Hippocampal formation (tissue), 2 donors: Measurements from ENCODE around the gene CEACAM19.
"Not testable (repeated sequence)": the region's sequence is repeated elsewhere in the genome, so short reads cannot be mapped to it uniquely, and the experiment has no call there.

ENCODE experiments used
- DNase-seq, 2 donors: peaks; one replicate each; lab custom pipeline; 2025; lab: John Stamatoyannopoulos, UW

Gene CEACAM19

GRCh38 chr19:44700547-44700946 is 29.3 kb downstream of the CEACAM19 start:
- no peak for DNase-seq

GRCh38 chr19:44701228-44701627 is 29.9 kb downstream of the CEACAM19 start:
- no peak for DNase-seq

- DNase-seq: no peak
Observed at GRCh38 chr19:44702551-44703176, 31.4 kb downstream of the CEACAM19 start.

- no peak for DNase-seq
Observed at GRCh38 chr19:44703336-44704078, 32.2 kb downstream of the CEACAM19 start.

GRCh38 chr19:44704982-44705381 is 33.7 kb downstream of the CEACAM19 start:
- DNase-seq: no peak

- no peak for DNase-seq
Observed at GRCh38 chr19:44705502-44706010, 34.3 kb downstream of the CEACAM19 start.

- DNase-seq: no peak
Observed at GRCh38 chr19:44706506-44707236, 35.4 kb downstream of the CEACAM19 start.

GRCh38 chr19:44707794-44708193 is 36.5 kb downstream of the CEACAM19 start:
- no peak for DNase-seq

- no peak for DNase-seq
Observed at GRCh38 chr19:44708940-44709339, 37.7 kb downstream of the CEACAM19 start.

- DNase-seq: not testable (repeated sequence)
Observed at GRCh38 chr19:44709434-44710266, 38.4 kb downstream of the CEACAM19 start.

- DNase-seq: no peak
Observed at GRCh38 chr19:44710483-44710882, 39.2 kb downstream of the CEACAM19 start.

- no peak for DNase-seq
Observed at GRCh38 chr19:44712864-44713515, 41.7 kb downstream of the CEACAM19 start.

- no peak for DNase-seq
Observed at GRCh38 chr19:44714597-44715169, 43.4 kb downstream of the CEACAM19 start.

- DNase-seq: no peak
Observed at GRCh38 chr19:44717603-44718002, 46.3 kb downstream of the CEACAM19 start.

GRCh38 chr19:44718441-44719261 is 47.4 kb downstream of the CEACAM19 start:
- DNase-seq: peak; percentile 1 to 27

- DNase-seq: no peak
Observed at GRCh38 chr19:44719262-44719701, 48.0 kb downstream of the CEACAM19 start.

GRCh38 chr19:44720396-44720795 is 49.1 kb downstream of the CEACAM19 start:
- DNase-seq: not testable (repeated sequence)

GRCh38 chr19:44720945-44721344 is 49.7 kb downstream of the CEACAM19 start:
- DNase-seq: no peak

GRCh38 chr19:44721369-44721768 is 50.1 kb downstream of the CEACAM19 start:
- not testable (repeated sequence) for DNase-seq
